ENCODE data around the gene ZNF750.

DNA sequence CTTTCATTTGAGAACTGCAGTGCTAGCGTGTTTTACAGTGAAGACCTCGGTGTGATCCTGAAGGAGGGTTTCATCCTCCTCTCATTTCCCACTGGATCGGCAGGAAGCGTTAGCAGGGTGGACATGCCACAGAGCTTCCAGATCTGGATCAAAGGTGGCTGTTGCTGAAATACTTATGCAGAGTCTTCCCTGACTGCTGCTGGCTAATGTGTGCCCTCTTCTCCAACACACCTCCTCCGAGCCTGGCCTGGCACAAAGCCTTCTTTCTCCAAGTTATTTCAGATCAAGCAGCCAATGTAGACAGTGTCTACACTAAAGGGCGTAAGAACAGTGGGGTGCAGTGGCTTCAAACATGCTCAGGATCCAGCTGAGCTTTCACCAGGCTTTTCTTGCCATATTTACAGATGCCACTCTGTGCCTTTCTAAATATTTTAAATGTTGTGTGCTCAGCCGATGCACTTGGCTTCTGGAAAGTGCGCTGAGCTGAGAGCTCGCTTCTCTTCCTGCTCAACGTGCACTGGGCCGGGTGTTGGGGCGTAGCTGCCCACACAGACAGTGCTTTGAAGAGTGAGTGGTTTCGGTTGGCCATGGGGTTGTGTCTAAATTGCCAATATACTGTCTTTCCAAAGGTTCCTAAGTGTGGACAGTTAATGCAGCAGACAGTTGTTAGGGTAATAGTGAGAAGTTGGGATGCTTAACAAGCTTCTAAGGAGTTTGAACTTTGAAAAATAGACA lies 2.1 kb downstream of the ZNF750 start:
- TF ChIP-seq CTCF (IDR thresholded peaks at IDR 0.05; ENCODE audit: insufficient read depth, low read length, poor library complexity, severe bottlenecking), result no peak
- TF ChIP-seq EZH2phosphoT487 (conservative IDR thresholded peaks at IDR 0.05; ENCODE audit: low read length), result no peak

Measured in SU-DHL-6 (cell line).